Naive B cell (primary cell): ENCODE measurements around the gene PITPNC1. TPM values are rescaled to one million over a fixed set of nuclear protein-coding genes. Genes with fewer than 3 reads are reported as not detected.

ENCODE experiments used
- ATAC-seq, 2 donors: fragments of 150-1000 bp; cut with Tn5 transposase; 2 replicates each; pipeline ENCODE4 v1.10.0; 2021; ENCODE audit warnings: low read depth in 2 of 2, mild to moderate bottlenecking in 2 of 2, moderate library complexity in 2 of 2
- DNase-seq: peaks from one replicate; pipeline ENCODE4 v3.0.0; 2022
- H3K27ac Mint-ChIP-seq, 6 donors: one replicate each; pipeline ENCODE4 v1.8.0; 2020 to 2022; ENCODE audit warnings: mild to moderate bottlenecking in 6 of 6, mixed read lengths in 6 of 6, moderate library complexity in 5 of 6, inconsistent platforms in 2 of 6
- H3K27me3 Mint-ChIP-seq, 3 donors: one replicate each; pipeline ENCODE4 v1.8.0; 2021 to 2022; ENCODE audit warnings: mixed read lengths in 3 of 3, mild to moderate bottlenecking in 1 of 3
- H3K36me3 Mint-ChIP-seq, 2 donors: one replicate each; pipeline ENCODE4 v1.8.0; 2020 to 2022; ENCODE audit warnings: mixed read lengths in 2 of 2, inconsistent platforms in 1 of 2, mild to moderate bottlenecking in 1 of 2
- H3K4me1 Mint-ChIP-seq, 3 donors: one replicate each; pipeline ENCODE4 v1.8.0; 2020 to 2022; ENCODE audit warnings: mixed read lengths in 3 of 3, inconsistent platforms in 1 of 3, mild to moderate bottlenecking in 1 of 3, moderate library complexity in 1 of 3
- H3K4me3 Mint-ChIP-seq, 8 donors: one replicate each; pipeline ENCODE4 v1.8.0; 2020 to 2022; ENCODE audit warnings: mild to moderate bottlenecking in 8 of 8, mixed read lengths in 8 of 8, moderate library complexity in 8 of 8, inconsistent platforms in 2 of 8
- H3K9me3 Mint-ChIP-seq, 7 donors: one replicate each; pipeline ENCODE4 v1.8.0; 2020 to 2022; ENCODE audit warnings: mixed read lengths in 7 of 7, mild to moderate bottlenecking in 5 of 7, inconsistent platforms in 2 of 7, moderate library complexity in 1 of 7
- polyA plus RNA-seq, 6 donors: library from polyadenylated mRNA; unstranded; fragments of 300-500 nt; fragmentation: Illumina TruSeq; gene quantifications; one replicate each; pipeline ENCODE4 v1.2.3, GENCODE V29; 2021; ENCODE audit warnings: low read depth in 6 of 6

Gene PITPNC1
- polyA plus RNA-seq, 6 donors from 2014 or later: 7.2 to 14.5 (median 12.3) TPM

DNA sequence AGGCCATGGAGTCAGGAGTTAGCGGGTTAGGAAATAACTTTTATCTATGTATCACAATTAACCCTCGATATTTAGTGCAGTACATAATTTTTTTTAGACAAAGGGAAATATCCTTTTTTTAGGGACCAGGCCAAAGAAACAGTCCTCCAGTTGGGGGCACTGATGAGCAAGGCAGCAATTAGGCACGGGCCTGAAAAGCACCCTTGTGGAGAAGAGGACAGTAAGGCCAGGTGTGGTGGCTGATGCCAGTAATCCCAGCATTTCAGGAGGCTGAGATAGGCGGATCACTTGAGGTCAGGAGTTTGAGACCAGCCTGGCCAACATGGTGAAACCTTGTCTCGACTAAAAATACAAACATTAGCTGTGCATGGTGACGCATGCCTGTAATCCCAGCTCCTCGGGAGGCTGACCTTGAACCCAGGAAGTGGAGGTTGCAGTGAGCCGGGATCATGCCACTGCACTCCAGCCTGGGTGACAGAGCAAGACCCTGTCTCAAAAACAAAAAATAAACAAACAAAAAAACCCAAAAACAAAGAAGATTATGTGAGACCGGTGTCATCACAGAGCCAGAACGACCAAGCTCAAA lies 182.4 kb downstream of the PITPNC1 start:
- no peak overlapping the region for H3K4me3 Mint-ChIP-seq
- H3K4me1 Mint-ChIP-seq: no peaks in the 10 kb centered on the region

DNA sequence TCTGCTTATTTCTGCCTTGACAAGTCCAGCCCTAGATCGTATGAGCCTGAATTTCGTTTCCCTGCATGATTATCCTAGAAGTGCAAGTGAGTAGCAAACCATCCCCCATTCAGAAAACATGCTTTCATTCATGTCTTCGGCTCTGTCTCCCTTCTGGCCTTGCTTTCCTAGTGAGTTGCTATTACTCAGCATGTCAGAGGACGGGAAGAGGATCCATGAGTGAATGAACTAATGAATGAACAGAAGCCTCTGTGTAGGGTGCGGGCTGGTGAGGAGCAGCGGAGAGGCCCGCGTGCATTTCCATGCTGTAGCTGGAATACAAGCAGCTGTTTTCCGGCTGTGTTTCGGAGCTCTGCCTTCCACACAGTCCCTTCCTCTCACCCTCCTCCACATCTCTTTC lies 184.9 kb downstream of the PITPNC1 start:
- Mint-ChIP-seq H3K27ac (no peak overlapping the region), H3K36me3 (peaks cover 8 to 9% of the 10 kb centered on the region in 2 donors), H3K9me3 (peaks cover 0 to 9% (median 5%) of the 10 kb centered on the region in 7 donors), H3K27me3 (no peaks in the 10 kb centered on the region), H3K4me3 (no peak overlapping the region), H3K4me1 (no peaks in the 10 kb centered on the region)
- ATAC-seq (no peak), DNase-seq (no peak)

More for the DNA sequence above, 182.4 kb downstream of the PITPNC1 start:
- H3K9me3 Mint-ChIP-seq: peaks cover 4 to 20% (median 13%) of the 10 kb centered on the region in 7 donors
- no peak for DNase-seq
- no peaks in the 10 kb centered on the region for H3K27me3 Mint-ChIP-seq
- ATAC-seq: no peak
- peaks cover 17 to 21% of the 10 kb centered on the region in 2 donors for H3K36me3 Mint-ChIP-seq
- no peak overlapping the region for H3K27ac Mint-ChIP-seq

DNA sequence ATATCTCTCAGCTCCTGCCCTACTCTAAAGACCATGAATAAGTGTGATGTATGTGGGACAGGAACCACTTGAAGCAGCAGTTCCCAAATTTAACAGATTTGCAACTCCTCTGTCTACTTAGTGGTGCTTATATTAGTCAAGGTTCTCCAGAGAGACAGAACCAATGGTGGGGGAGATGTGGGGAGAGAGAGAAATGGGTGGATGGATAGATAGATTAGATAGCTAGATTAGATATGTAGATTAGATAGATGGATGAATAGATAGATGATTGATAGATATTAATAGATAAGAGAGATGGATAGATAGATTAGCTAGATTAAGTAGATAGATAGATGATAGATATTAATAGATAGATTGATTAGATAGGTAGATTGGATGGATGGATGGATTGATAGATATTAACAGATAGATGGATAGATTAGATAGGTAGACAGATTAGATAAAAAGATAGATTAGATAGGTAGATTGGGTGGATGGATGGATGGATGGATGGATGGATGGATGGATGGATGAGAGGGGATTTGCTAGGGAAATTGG lies 186.7 kb downstream of the PITPNC1 start:
- DNase-seq (no peak), ATAC-seq (no peak)
- Mint-ChIP-seq H3K27ac (no peak overlapping the region), H3K4me3 (no peak overlapping the region), H3K4me1 (no peaks in the 10 kb centered on the region), H3K36me3 (no peaks in the 10 kb centered on the region), H3K9me3 (no peaks in the 10 kb centered on the region), H3K27me3 (no peaks in the 10 kb centered on the region)

DNA sequence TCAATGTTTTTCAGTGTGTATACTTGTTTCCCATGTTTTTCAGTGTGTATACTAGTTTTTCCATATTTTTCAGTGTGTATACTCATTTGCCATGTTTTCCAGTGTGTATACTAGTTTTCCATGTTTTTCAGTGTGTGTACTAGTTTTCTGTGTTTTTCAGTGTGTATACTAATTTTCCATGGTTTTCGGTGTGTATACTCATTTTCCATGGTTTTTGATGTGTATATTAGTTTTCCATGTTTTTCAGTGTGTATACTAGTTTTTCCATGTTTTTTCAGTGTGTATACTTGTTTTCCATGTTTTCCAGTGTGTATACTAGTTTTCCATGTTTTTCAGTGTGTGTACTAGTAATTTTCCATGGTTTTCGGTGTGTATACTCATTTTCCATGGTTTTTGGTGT lies 188.0 kb downstream of the PITPNC1 start:
- Mint-ChIP-seq H3K4me1 (peaks cover 0 to 7% (median 4%) of the 10 kb centered on the region in 3 donors), H3K4me3 (no peak overlapping the region), H3K27ac (no peak overlapping the region), H3K27me3 (no peaks in the 10 kb centered on the region), H3K9me3 (no peaks in the 10 kb centered on the region), H3K36me3 (no peaks in the 10 kb centered on the region)
- no peak for ATAC-seq
- DNase-seq: no peak

DNA sequence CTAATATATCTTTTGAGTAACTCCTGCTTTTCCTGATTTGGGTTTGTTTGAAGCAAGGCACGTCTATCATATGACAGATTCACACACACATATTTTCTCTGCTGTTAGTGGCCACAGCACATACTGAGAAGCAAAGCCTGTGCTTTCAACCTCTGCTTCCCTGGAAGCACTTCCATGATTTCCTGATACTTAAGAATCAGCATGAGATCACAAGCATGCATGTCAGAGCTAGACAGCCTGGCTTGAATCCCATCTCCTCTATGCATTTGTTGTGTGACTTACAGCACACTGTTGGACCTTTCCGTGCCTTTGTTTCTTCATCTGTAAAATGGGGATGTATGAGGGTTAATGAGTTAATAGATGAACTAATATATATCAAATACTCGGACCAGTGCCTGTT lies 189.6 kb downstream of the PITPNC1 start:
- Mint-ChIP-seq H3K27ac (no peak overlapping the region), H3K4me1 (peaks cover 0 to 7% (median 4%) of the 10 kb centered on the region in 3 donors), H3K9me3 (no peaks in the 10 kb centered on the region), H3K36me3 (no peaks in the 10 kb centered on the region), H3K27me3 (no peaks in the 10 kb centered on the region), H3K4me3 (no peak overlapping the region)
- DNase-seq (no peak), ATAC-seq (no peak)

DNA sequence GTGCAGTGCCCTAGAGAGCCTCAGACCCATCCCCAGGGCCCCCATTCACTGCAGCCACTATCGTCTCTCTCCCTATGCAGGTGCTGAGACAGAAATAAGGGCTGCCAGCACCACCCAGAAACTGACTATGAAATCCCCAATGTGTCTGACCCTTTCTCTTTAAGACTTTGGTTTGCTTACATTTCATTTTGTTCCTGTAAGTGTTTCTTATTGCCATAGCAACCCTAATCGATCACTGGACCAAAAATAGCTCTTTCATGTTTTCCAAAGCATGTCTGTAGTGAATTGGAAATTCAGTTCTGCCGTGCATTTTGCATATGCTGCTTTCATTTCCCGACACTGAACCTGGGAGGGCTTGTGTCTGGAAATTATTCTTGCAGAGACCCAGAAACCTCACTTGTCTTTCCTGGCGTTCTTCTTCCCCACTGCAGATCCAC lies 192.0 kb downstream of the PITPNC1 start:
- Mint-ChIP-seq H3K36me3 (no peaks in the 10 kb centered on the region), H3K4me1 (peaks cover 0 to 13% (median 4%) of the 10 kb centered on the region in 3 donors), H3K27ac (no peak overlapping the region), H3K9me3 (no peaks in the 10 kb centered on the region), H3K27me3 (no peaks in the 10 kb centered on the region), H3K4me3 (no peak overlapping the region)
- no peak for DNase-seq
- no peak for ATAC-seq

DNA sequence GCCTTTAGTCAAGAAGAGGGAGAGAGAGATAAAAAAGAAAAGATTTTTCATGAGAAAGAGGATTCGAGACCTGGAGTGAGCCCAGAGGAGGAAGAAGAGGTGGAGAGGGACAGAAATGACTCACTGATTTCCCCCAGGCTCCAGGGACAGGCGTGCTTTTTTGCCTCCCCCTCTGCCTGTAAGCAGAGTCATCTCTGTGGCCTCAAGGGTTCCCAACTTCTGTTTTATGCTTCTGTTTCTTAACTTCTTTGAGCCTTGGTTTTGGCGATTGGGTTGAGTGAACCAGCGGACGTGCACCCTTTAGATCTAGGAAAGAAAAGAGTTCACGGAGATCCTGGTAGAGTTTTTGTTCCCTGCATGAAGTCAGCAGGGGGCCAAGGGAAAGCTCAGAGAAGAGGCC lies 192.8 kb downstream of the PITPNC1 start:
- Mint-ChIP-seq H3K27ac (no peak overlapping the region), H3K4me3 (no peak overlapping the region), H3K9me3 (no peaks in the 10 kb centered on the region), H3K36me3 (no peaks in the 10 kb centered on the region), H3K27me3 (no peaks in the 10 kb centered on the region), H3K4me1 (peaks cover 1 to 13% (median 5%) of the 10 kb centered on the region in 3 donors)
- ATAC-seq (no peak), DNase-seq (no peak)

DNA sequence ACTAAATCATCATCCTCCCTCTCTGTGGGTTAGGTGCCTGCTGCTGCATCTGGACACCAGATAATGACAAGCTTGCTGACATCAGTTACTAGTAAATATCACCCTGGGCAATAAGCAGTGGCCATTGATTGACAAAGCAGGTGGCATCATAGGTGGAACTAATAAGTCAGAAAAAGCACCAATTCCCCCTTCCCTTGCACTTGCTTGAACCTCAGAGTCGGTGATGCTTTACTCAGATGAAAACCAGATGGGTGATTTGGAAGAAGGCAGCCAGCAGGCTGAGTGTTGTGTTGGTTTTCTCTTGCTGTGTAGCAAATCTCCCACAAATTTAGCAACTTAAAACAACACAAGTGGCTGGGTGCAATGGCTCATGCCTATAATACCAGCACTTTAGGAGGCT lies 193.7 kb downstream of the PITPNC1 start:
- ATAC-seq: no peak
- Mint-ChIP-seq H3K27ac (peak overlapping the region in 1 of 6 donors; percentile 7), H3K9me3 (no peaks in the 10 kb centered on the region), H3K4me1 (peaks cover 5 to 13% (median 11%) of the 10 kb centered on the region in 3 donors), H3K4me3 (no peak overlapping the region), H3K27me3 (no peaks in the 10 kb centered on the region), H3K36me3 (no peaks in the 10 kb centered on the region)
- no peak for DNase-seq

DNA sequence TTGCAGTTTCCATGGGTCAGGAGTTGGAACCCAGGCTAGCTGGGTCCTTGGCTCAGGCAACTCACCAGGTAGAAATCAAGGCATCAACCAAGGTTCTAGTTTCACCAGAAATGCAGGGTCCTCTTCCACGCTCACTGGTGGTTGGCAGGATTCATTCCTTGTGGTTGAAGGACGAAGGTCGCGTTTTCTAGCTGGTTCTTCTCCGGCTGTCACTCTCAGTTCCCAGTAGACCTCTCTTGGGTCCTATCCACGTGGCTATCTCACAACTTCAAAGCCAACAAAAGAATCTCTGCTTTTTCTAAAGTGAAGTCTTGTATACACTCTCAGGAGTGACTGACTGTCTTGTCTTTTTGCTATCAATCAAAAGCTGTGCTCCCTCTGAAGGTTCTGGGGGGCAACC lies 194.4 kb downstream of the PITPNC1 start:
- no peak for DNase-seq
- Mint-ChIP-seq H3K27me3 (no peaks in the 10 kb centered on the region), H3K9me3 (no peaks in the 10 kb centered on the region), H3K27ac (no peak overlapping the region), H3K4me1 (peaks cover 5 to 13% (median 11%) of the 10 kb centered on the region in 3 donors), H3K36me3 (no peaks in the 10 kb centered on the region), H3K4me3 (no peak overlapping the region)
- ATAC-seq: no peak

DNA sequence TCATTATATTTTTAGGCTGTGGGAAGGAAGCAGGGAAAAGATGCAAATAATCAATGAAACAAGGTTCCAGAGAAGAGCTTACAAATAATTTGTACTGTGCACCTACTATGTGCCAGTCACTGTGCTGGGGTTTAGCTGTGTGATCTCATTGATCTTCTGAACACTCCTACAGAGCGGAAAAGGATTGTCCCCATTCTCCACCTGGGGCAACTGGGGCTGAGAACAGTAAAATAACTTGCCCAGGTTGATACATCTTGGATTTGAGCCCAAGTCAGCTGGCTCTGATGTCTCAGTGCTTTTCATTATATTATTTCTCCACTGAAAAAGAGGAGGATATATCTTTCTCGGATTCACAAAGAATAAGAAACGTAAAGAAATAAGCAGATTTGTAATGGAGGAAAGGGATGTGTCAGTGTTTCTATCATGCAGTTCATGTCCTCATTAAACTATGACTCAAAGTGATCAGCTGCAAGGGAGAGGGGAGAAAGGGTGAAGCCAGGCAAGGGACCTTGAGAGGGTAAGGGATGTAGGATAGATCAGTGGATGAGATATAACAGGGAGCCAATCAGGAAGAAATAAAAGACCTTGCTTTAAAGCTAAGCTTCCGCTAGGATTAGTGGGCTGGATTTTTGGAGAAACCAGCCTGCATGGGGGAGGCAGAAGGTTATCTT lies 197.0 kb downstream of the PITPNC1 start:
- peak overlapping the region in 2 of 6 donors; percentile 70 to 78 for H3K27ac Mint-ChIP-seq
- H3K36me3 Mint-ChIP-seq: no peaks in the 10 kb centered on the region
- H3K9me3 Mint-ChIP-seq: no peaks in the 10 kb centered on the region
- no peak for DNase-seq
- peak overlapping the region in 1 of 8 donors; percentile 3 for H3K4me3 Mint-ChIP-seq
- H3K27me3 Mint-ChIP-seq: no peaks in the 10 kb centered on the region
- H3K4me1 Mint-ChIP-seq: peaks cover 5 to 12% (median 11%) of the 10 kb centered on the region in 3 donors
- no peak for ATAC-seq

DNA sequence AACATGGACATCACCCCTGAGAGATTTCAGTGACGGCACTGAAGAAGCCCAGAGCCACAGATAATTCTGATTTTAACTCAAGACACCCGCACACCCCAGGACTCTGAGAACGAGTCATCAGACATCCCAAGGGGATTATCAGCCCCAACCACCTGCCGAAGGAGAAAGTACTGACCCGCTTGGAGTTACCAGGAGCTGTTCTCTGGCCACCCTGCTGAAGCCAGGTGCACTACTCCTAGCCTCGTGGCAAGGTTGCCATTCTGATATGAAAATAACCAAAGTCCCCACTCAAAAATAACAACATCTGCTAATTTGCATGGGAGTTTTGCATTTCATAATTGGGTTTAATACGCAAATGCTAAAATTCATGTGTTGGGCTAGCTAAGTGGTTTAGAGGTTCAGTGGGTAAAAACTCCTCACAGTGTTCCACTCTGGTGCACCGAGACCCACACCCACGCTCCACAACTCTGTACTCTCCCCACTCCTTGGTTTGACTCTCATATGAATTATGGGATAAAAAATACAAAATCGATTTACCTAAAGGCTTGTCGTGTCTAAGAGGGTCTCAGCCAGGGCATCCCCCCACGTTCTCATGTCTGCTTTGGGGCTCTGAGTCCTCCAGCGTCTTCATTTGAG lies 197.7 kb downstream of the PITPNC1 start:
- peak; percentile 30 to 83 for ATAC-seq
- H3K9me3 Mint-ChIP-seq: no peaks in the 10 kb centered on the region
- H3K4me1 Mint-ChIP-seq: peaks cover 5 to 9% (median 6%) of the 10 kb centered on the region in 3 donors
- peak overlapping the region in 2 of 6 donors; percentile 63 to 78 for H3K27ac Mint-ChIP-seq
- H3K36me3 Mint-ChIP-seq: no peaks in the 10 kb centered on the region
- H3K27me3 Mint-ChIP-seq: no peaks in the 10 kb centered on the region
- no peak for DNase-seq
- H3K4me3 Mint-ChIP-seq: peak overlapping the region in 3 of 8 donors; percentile 23 to 59 (median 47)

DNA sequence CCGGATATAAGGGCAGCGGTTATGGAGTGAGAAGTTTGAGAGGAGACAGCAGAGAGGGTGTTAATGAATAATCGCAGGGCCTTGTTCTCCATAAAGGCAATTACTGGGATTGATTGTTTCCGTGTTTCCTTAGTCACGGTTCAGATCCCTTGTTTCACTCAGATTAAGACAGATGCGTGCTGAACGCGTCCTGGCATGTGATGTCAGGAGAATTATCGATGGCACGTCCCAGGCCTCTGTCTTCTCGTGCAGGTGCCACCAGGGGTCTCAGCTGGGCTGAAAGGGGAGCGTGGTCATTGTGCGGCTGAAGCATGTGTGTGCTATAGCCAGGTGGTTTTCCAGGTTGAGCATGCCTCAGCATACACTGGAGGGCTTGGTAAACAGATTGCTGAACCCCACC lies 198.2 kb downstream of the PITPNC1 start:
- Mint-ChIP-seq H3K4me3 (peak overlapping the region in 2 of 8 donors; percentile 23 to 47), H3K36me3 (no peaks in the 10 kb centered on the region), H3K27me3 (no peaks in the 10 kb centered on the region), H3K4me1 (peaks cover 5 to 7% (median 6%) of the 10 kb centered on the region in 3 donors), H3K27ac (peak overlapping the region in 2 of 6 donors; percentile 63 to 78), H3K9me3 (no peaks in the 10 kb centered on the region)
- ATAC-seq (no peak), DNase-seq (no peak)

DNA sequence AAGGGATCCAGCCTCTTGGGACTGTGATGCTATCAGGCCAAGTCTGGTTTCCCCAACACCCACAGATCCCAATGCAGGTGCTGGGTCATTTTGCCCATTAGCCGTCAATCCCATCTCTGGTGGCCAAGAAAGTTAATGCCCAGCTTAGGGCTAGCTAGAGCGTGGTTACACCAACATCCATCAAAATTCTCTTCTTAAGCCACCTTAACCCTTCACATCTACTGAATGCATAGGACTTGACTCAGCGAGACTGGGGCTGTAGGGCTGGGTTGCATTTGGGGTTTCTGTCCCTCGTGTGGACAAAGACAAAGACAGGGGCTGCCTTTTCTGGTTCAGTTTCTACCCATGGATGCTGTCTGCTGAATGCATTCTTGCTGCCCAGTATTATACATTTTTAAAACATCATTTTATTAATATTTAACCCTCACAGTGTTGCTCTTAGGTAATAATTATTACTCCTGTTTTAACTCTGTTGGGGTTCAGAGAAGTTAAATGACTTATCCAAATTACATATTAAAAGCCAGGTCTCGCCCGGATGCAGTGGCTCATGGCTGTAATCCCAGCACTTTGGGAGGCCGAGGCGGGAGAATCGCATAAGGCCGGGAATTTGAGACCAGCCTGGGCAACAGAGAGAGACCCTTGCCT lies 199.5 kb downstream of the PITPNC1 start:
- Mint-ChIP-seq H3K4me3 (no peak overlapping the region), H3K27ac (peak overlapping the region in 1 of 6 donors; percentile 14), H3K27me3 (no peaks in the 10 kb centered on the region), H3K4me1 (peaks cover 5 to 7% (median 6%) of the 10 kb centered on the region in 3 donors), H3K36me3 (no peaks in the 10 kb centered on the region), H3K9me3 (no peaks in the 10 kb centered on the region)
- DNase-seq (no peak), ATAC-seq (no peak)
